GM18499 (cell line): ENCODE results near the gene ZNF568.

Source experiments
- ATAC-seq: cut with Tn5 transposase; IDR thresholded peaks from one replicate; pipeline ENCODE4 v1.9.1; 2021; ENCODE audit warnings: moderate number of reproducible peaks; ENCODE audit not compliant: insufficient read depth, unreplicated experiment

Gene ZNF568

GRCh38 chr19:36915992-36916830, at the start of gene ZNF568, which contains the start of gene ZNF829:
ZNF568 (plus strand) TSS chr19:36916332; CDS start chr19:36922771, 6,439 bp downstream.
ZNF829 (minus strand) TSS chr19:36916291; CDS start chr19:36915167, 1,124 bp downstream.
- peak; percentile 66 for ATAC-seq

GRCh38 chr19:36876993-36877938, 38.9 kb upstream of the ZNF568 start:
- no peak for ATAC-seq

GRCh38 chr19:36891768-36892357, 24.3 kb upstream of the ZNF568 start:
- ATAC-seq = no peak

GRCh38 chr19:36894849-36895383, 21.2 kb upstream of the ZNF568 start:
- no peak for ATAC-seq

GRCh38 chr19:36898422-36898821, 17.7 kb upstream of the ZNF568 start:
- ATAC-seq = no peak

- no peak for ATAC-seq
These were observed 859 bp downstream of the ZNF568 start for GRCh38 chr19:36916991-36917390.

GRCh38 chr19:36918090-36918489, 2.0 kb downstream of the ZNF568 start:
- ATAC-seq = no peak

GRCh38 chr19:36931684-36932083, 15.6 kb downstream of the ZNF568 start:
- ATAC-seq = no peak

- no peak for ATAC-seq
These were observed 23.0 kb downstream of the ZNF568 start for GRCh38 chr19:36939153-36939552.

- no peak for ATAC-seq
These were observed 34.4 kb downstream of the ZNF568 start for GRCh38 chr19:36950335-36951119.

GRCh38 chr19:36962346-36962745, 46.2 kb downstream of the ZNF568 start:
- no peak for ATAC-seq

GRCh38 chr19:36963280-36963679, 47.1 kb downstream of the ZNF568 start:
- ATAC-seq = no peak

- no peak for ATAC-seq
These were observed 56.4 kb downstream of the ZNF568 start for GRCh38 chr19:36972571-36972970.

- no peak for ATAC-seq
These were observed 57.1 kb downstream of the ZNF568 start for GRCh38 chr19:36973021-36973843.

- ATAC-seq = no peak
These were observed 57.7 kb downstream of the ZNF568 start for GRCh38 chr19:36973844-36974195.

- no peak for ATAC-seq
These were observed 70.0 kb downstream of the ZNF568 start for GRCh38 chr19:36986131-36986530.

GRCh38 chr19:36986601-36987000, 70.5 kb downstream of the ZNF568 start:
- no peak for ATAC-seq

GRCh38 chr19:36987091-36987490, 71.0 kb downstream of the ZNF568 start:
- no peak for ATAC-seq
